NCI-H2227 (cell line): Measurements from ENCODE around the gene TSPAN18.

Experiments used
- DNase-seq: peaks from one replicate; lab custom pipeline; 2025; ENCODE audit not compliant: unreplicated experiment; lab: John Stamatoyannopoulos, UW

TSPAN18 gene, protein sequence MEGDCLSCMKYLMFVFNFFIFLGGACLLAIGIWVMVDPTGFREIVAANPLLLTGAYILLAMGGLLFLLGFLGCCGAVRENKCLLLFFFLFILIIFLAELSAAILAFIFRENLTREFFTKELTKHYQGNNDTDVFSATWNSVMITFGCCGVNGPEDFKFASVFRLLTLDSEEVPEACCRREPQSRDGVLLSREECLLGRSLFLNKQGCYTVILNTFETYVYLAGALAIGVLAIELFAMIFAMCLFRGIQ

DNA sequence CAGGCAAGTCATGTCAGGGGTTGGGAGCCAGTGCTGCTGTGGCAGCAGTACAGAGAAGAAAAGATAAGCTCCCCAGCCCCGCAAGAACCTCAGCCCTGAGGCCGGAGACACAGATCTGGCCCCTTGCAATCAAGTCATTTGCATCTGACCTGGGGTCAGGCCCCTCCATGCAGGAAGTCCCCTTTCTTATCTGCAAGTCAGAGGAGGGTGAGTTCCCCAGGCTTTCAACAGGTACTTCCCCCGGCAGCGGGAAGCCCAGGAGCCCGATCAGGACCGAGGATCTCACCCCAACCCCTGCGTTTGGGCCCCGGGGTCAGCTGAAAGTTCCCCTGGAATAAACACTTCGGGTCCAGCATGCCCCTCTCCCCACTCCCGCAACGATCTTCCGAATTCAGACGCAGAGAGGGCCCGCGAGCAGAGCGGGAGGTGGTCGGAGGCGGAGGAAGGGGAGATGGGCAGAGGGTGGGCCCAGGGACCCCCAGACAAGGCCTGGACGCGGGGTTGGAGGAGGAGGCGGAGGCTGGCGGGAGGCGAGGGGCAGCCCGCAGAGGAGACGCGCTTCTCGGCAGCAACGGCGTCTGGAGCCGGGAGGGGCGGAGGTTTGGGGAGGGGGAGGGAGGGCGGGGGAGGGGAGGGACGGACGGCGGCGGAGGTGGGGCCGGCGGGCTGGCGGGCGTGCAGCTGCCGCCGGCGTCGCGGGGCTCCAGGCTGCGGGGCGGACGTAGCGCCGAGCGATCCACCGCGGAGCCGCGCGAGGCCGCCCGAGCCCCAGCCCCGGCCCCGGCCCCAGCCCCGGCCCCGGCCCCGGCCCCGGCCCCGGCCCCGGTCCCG lies at the start of gene TSPAN18:
TSS of gene TSPAN18 (plus strand) at position 680 of the 831 bp plus-strand sequence. CDS start 179,455 bp downstream, outside the sequence.
- DNase-seq = peak; percentile 40

DNA sequence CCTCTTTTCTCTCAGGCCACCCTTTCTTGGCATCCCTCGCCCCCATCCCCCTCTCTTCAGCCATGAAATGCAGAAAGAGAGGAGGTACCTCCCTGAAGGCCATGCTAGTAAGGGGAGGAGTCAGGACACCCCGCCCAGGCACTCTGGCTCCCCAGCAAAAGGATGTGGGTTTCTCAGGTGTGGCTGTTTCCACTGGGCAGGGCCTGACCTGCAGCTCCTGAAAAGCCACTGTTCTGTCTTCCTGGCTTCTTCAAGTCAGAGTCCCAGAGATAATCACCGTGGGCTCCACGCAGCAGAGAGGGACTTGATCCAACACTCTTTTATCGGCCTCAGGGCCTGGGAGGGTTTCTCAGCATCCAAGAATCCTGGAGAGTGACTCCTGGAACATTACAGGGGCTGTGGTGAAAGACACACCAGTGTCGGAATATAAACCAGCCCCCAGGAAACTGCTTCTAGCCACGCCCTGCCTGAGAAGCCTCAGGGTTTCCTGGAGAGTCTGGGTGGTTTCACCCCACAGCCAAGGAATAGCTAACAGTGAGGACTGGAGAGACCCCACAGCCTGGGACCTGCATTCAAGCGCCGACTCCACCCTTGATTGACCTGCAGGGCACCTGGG lies 45.7 kb upstream of the TSPAN18 start:
- DNase-seq = no peak

DNA sequence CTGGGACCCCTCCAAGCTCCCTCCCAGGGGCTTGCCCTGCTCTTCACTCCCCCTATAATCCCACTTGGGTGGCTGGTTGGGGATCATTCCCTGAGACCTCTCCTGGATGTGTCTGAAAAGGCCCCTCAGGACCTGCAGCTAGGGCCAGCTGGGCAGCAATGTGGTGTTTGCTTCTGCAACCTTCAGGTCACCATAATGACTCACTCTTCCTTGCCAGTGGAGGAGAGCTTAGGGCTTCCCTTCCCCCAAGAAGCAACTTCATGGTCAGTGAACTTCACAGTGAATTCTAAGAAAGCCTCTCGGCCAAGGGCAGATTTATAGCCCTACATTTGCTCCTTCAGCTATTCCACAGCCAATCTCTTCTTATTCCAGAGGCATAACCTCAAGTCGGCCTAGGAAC lies 45.1 kb upstream of the TSPAN18 start:
- no peak for DNase-seq

DNA sequence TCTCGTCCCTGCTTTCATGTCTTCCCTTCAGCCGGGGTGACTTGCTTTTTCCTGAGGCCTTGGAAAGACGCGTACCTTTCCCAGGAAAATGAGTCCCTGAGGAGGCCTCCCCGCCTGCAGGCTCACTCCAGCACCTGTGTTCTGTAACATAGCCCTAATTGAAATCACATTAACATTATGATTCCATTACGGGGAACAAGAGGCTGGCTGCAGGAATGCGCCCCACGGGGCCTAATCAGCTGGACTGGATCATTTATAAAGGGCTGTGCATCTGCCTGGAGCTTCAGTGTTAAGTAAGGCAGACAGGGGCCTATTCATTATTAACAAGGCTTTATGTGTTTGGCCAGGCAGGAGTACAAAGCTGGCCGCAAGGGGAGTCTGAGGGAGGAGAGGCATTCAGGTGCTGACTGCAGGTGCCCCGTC lies 41.9 kb upstream of the TSPAN18 start:
- DNase-seq = no peak

DNA sequence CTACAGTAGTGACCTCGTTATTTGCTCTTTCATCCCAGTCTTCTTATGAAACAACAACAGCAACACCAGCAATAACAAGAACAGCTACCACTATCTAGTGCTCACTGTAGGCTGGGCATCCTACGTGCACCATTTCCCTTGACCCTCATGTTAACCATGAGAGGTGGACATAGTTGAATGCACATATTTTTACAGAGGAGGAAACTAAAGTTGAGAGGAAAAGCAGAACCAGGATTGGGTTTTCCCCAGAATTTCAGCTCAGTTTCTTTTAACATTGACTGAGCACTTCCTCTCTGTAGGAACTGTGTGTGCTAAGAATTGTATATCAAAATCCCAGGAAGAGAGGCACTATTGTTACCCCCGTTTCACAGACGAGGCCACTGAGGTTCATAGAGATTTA lies 39.4 kb upstream of the TSPAN18 start:
- no peak for DNase-seq

DNA sequence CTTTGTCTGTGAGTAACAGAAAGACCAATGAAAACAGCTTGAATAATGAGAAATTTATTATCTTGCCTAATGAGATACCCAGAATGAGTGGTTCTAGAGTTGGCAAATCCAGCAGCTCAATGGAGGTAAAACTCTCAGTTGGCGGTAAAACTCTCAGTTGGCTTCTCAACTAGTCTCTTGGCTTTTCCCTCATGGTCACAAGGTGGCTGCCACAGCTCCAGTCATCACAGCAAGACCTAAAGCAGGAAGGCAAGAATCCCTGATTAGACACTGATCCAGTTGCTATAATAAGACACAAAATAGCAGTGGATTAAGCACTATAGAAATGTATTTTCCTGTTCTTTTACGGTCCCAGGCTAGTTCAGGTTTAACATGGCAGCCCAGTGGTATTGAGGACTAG lies 37.5 kb upstream of the TSPAN18 start:
- DNase-seq = no peak

DNA sequence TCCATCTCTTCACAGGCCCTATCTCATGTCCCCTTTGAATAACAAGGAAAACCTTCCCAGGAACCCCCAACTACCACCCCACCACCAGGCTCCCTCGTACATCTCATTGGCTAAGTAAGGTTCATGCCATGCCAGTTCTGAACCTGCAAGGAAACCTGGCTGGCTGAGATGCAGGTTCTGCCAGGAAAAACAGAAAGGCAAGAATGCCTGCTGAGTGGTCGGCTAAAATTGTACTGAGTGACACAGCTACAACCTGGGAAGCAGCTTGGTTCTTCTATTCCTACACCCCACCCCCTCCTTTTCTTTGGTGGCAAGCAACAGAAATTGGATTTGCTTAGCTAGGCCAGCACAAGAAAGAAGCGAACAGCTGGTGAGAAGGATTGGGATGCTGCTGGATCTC lies 36.1 kb upstream of the TSPAN18 start:
- DNase-seq = no peak

DNA sequence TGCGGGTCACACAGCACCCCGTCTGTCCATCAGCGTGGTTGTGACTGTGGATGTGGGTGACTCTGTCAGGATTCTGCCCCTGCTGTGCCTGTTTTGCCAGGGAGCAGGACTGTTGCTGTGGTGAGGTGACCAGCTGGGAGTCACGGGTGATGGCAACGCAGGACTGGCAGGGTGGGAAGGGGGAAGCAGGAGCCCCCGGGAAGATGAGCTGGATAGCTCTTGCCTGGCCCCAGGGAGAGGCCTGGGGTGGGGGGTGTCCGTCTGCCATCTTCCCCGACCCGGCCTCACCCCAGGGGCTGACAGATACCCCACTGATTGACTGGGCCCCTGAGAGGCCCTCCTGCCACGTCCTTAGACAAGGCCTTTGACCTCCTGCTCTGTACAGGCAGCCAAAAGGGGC lies 34.3 kb upstream of the TSPAN18 start:
- DNase-seq = no peak

DNA sequence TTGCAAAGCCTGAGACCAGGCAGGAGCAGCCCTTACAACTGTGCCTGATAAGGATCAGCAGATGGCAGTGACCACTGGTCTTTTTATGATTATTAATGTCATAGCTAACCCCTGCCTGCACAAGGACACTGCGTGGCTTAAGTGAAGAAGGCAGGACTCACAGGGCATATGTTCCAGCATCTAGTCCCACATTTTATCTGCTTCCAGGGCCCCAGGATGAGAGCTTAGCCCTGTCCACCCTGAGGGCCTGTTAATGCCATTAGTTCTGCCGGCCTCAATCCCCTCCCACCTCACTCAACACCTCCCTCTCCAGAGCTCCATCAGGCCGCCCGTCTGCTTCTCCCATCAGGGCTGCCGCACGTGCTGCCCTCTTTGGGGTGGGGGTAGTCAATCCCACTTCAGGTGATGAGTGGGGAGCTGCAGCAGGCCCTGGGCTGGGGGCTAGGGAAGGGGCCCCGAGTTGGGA lies 33.1 kb upstream of the TSPAN18 start:
- no peak for DNase-seq

DNA sequence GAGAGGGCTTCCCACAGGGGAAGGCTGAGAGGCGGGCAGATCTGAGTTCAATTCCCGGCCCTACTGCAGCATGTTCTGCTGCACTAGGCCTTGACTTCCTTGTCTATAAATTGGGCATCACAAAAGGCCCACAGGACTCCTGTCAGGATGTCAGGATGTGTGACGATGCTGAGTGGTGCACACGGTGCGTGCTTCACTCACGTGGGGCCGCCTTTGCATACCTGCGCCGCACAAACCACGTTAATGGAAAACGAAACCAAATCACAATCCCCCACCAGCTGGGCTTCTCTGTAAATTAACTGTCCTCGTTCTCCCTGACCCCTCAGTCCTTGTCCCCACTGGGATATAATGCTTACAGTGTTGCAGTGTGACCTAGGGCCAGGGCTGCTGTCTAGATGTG lies 32.3 kb upstream of the TSPAN18 start:
- no peak for DNase-seq

DNA sequence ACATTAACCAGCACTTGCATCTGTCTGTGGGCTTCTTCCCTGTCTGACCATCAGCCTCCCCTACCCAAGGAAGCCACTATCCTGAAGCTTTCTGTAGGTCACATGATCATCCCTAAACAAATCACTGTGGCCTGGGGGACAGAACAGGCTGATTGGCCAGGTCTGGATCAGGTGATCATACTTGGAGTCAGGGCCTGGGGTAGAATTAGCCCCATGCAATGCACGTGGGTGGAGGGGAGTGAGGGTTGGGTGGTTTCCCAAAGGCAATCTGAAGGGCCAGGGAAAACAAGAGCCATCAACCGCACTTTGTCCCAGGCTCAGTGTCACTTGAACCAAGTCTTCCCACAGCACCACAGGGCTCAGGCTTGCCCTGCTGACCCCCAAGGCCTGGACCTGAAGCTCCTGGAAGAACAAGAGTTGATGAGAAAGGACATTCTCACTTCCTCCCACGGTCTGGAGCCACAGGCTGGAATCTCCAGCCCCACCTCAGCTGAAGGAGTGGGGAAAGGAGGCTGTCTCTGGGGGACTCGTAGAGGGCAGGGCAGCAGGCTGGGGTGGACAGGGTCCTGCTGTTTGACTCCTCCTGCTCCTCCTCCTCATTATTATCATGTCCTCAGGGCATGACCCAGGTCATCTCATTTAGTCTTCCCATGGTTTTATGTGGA lies 31.5 kb upstream of the TSPAN18 start:
- no peak for DNase-seq

DNA sequence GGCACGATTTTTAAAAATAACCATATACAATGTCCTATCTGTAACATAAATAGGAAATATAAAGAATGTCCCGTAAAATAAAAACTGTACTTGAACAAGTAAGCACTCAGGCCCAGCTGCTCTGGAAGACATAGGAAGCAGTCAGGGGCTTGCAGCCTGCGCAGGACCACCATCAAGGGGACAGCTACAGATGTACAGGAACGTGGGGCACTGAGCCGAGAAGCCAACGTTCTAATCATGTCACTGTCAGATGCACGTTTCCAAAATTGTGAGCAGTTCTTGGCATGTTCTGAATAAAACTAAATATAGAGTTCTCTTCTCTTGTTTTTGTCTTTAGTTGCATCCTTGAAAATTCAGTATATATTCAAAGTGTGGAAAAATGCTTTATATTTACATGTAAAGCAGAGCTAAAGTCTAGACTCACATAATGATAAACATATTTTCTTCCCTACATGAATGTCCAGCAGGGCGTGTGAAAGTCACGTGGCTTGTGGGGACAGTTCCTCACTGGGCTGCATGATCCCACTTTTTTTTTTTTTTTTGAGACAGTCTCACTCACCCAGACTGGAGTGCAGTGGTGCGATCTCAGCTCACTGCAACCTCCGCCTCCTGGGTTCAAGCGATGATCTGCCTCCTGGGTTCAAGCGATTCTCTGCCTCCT lies 28.4 kb upstream of the TSPAN18 start:
- no peak for DNase-seq

DNA sequence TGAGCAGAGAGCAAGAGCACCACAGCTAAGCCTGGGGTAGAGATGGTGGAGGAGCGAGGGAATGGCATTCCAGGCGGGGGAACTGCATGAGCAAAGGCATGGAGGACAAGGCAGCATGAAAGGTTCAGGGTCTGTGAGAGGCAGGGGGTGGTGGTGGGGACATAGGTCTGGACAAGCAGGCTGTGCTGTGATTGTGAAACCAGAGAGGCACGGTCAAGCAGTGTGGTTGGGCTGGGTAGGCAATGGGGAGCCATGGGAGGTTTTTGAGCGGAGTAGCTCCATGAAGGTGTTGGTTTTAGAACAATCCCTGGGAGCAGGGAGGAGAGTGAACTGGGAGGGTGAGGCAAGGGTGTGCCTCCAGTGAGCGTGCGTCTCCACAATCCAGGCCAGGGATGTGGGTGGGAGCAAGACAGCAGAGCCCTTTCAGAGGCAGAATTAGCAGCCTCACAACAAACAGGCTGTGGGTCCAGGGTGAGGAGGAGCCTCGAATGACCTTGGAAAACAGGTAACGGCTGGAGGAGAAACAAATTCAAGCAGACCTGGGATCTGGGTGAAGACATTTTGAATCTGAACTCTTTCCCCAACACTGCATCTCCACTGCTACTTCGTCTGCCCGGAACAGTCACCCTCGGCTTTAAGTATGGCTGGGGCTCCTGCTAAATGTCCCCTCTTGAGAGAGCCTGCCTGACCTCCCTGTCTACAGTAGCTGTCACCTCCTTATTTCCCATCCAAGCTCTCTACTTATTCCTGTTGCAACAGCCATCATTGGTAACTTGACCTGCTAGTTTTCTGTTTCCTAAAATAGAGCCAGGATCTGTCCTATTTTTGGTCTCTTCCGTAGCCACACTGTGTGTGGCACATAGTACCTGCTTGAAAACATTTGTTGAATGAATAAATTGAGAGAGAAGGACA lies 27.0 kb upstream of the TSPAN18 start:
- DNase-seq = no peak

DNA sequence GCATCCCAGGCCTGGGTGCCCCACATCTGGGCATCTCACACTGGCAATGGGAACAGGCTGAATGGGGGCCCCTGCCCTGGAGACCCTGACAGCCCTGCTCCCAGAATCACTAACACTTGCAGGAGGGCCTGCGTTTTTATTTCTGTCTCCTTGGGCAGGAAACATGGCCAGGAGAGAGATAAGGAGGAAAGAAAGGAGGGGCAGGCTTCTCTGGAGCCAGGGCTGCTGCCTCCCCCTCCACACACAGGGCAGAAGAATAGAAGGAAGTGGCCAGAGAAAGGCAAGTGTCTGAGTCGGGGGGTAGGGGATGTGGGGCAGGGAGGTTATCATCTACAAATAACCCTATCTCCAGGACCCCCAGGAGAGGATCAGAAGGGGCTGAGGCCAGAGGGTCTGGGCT lies 25.5 kb upstream of the TSPAN18 start:
- DNase-seq = no peak

DNA sequence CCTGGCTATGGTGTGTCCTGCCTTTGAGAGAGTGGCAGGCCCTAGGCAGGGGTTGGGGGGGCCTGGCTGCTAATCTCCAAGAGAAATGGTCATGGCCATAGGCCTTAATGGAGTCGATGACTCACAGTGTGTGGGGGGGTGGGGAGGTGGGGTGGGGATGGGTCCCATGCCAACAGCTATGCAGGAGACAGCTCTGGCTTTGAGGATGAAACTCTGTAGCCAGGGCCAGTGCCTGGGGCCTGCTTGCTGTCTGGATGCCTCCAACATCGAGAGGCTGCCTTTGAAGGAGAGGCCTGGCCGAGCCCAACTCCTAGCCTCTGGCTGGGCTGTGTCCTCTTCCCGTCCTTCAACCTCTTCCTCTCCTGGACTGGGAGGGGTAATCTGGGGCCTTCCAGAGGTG lies 23.9 kb upstream of the TSPAN18 start:
- no peak for DNase-seq

DNA sequence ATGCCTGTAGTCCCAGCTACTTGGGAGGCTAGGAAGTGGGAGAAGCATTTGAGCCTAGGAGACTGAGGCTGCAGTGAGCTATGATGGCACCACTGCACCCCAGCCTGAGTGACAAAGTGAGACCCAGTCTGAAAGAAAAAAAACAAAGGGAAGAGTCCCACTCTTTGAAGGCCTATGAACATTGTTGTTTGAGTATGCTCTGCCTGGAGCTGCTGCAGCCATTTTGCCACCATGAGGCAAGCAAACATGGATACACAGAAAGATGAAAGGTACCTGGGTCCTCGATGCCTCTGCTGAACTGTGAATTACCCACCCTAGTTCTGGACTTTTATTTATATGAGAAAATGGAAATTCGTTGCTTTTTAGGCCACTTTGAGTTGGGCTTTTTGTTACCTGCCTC lies 19.7 kb upstream of the TSPAN18 start:
- DNase-seq = no peak

DNA sequence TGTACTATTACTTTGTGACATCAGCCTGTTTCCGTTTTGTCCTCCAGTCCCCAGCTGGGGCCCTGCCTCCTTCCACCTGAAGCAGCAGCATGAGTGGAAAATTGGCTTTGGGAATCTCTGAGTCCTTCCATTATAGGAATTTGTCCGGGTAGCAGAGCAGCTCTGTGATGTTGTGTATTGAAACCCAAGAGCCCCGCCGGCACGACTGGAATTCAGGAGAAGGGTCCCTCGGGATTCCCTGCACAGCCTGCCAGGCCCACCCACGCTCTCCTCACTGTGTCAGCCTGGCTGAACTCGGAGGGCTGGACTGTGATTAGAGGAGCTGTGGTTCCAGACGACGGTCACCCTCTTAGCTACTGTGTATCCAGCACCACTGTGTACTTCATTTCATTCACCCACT lies 18.8 kb upstream of the TSPAN18 start:
- no peak for DNase-seq

DNA sequence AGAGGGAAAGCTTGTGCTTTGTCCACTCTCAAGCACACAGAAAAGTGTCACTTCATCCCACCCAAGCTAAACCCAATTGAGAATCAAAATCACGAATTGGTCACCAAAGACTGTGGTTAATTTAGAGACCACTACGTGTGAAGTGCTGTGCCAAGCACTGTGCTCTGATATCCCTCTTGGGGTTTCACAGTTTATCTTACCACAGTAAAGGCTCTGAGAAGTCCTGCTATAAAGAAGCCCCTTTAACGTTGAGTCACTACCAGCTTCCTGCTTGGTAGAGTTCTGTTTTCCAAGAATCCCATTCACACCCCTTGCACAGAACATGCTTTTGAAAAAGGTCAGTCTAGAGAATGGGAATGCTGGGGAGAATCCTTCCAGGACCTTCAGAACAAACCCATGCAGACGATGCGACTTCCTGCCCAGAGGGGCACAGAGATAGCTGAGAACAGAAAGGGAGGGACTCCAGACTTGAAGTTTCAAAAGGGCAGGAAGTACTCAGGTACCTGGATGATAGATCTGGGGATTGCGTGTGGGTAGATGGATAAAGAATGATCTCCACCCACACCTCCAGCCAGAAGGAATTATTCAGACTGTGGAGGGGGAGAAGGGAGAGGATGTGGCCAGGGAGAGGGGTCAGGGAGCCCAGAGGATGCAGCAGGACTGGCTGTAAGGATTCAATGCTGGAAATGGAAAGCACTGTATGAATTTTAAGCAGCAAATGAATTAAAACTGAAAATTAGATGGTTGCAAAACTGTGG lies 18.1 kb upstream of the TSPAN18 start:
- no peak for DNase-seq

DNA sequence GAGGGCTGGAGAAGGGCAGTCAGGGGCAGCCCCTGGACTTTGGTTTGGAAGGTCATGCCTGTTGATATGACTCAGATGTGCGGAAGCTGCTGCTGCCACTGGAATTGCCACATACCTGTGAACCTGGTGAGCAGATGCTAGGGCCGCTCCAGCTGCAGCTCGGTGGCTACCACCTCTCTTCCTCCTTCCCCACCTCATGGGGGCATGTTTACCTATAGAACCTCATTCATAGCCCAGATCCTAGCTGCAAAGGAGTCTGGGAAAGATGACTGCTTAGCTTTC lies 17.5 kb upstream of the TSPAN18 start:
- DNase-seq = no peak
